DOHH2 (cell line): Measurements from ENCODE around the gene CLIC1.

Experiments
- H3F3A ChIP-seq: fragments of 200-600 bp; sonication (generic), shearing (Covaris generic); 2 replicates; pipeline ENCODE4 v1.6.0; 2016; ENCODE audit warnings: antibody characterized with exemption, mild to moderate bottlenecking; ENCODE audit not compliant: control insufficient read depth, insufficient read depth
- H3K27ac ChIP-seq: fragments of 200-600 bp; sonication (generic); 2 replicates; pipeline ENCODE4 v1.5.1; 2014; ENCODE audit warnings: low read depth, mild to moderate bottlenecking, low read length, moderate library complexity
- H3K27me3 ChIP-seq: fragments of 200-600 bp; sonication (generic); 2 replicates; pipeline ENCODE4 v1.6.1; 2014; ENCODE audit warnings: mild to moderate bottlenecking, low read length, mixed read lengths; ENCODE audit not compliant: control insufficient read depth
- H3K36me3 ChIP-seq: fragments of 200-600 bp; sonication (generic); 2 replicates; pipeline ENCODE4 v1.6.1; 2014; ENCODE audit warnings: mild to moderate bottlenecking, low read length, moderate library complexity, mixed read lengths; ENCODE audit not compliant: control insufficient read depth
- H3K4me1 ChIP-seq: fragments of 200-600 bp; sonication (generic); 2 replicates; pipeline ENCODE4 v1.6.1; 2014; ENCODE audit warnings: mild to moderate bottlenecking, low read length, mixed read lengths; ENCODE audit not compliant: control insufficient read depth
- H3K4me2 ChIP-seq: fragments of 200-600 bp; sonication (generic); 2 replicates; pipeline ENCODE4 v1.6.0; 2014; ENCODE audit warnings: mild to moderate bottlenecking, low read length, moderate library complexity
- H3K4me3 ChIP-seq: fragments of 200-600 bp; sonication (generic); 2 replicates; pipeline ENCODE4 v1.5.1; 2014; ENCODE audit warnings: mild to moderate bottlenecking, low read length, mixed read lengths
- H3K79me2 ChIP-seq: fragments of 200-600 bp; sonication (generic); 2 replicates; pipeline ENCODE4 v1.6.1; 2014; ENCODE audit warnings: mild to moderate bottlenecking, low read length, mixed read lengths; ENCODE audit not compliant: control insufficient read depth
- H3K9me2 ChIP-seq: fragments of 200-600 bp; sonication (generic); replicated peaks from 2 replicates; pipeline ENCODE4 v1.6.1; 2014; ENCODE audit warnings: mild to moderate bottlenecking, low read length, mixed read lengths; ENCODE audit not compliant: control insufficient read depth
- H3K9me3 ChIP-seq: fragments of 200-600 bp; sonication (generic); 2 replicates; pipeline ENCODE4 v1.6.1; 2014; ENCODE audit warnings: antibody characterized with exemption, low read length, mixed read lengths; ENCODE audit not compliant: control insufficient read depth, insufficient read depth
- H4K20me1 ChIP-seq: fragments of 200-600 bp; sonication (generic); 2 replicates; pipeline ENCODE4 v1.6.0; 2014; ENCODE audit warnings: low read depth, mild to moderate bottlenecking, antibody characterized with exemption, low read length, moderate library complexity; ENCODE audit not compliant: control insufficient read depth, insufficient read depth
- CTCF ChIP-seq: fragments of 200-600 bp; sonication (generic); IDR thresholded peaks from one replicate; pipeline ENCODE4 v1.5.1; 2014; ENCODE audit warnings: antibody characterized with exemption, mild to moderate bottlenecking, low read depth, low read length; ENCODE audit not compliant: poor library complexity, severe bottlenecking
- EZH2phosphoT487 ChIP-seq: fragments of 200-600 bp; sonication (generic); IDR thresholded peaks from 2 replicates; pipeline ENCODE4 v1.6.1; 2017; ENCODE audit warnings: borderline replicate concordance, mild to moderate bottlenecking, antibody characterized with exemption, low read length, moderate library complexity, mixed read lengths

The CLIC1 gene

GRCh38 chr6:31708224-31708623, 28.1 kb downstream of the CLIC1 start:
- peaks cover 34% of the 10 kb centered on the region for H3K27me3 ChIP-seq
- H3F3A ChIP-seq: peaks cover 6% of the 10 kb centered on the region
- TF ChIP-seq EZH2phosphoT487 (no peak), CTCF (no peak)
- no peaks in the 10 kb centered on the region for H3K36me3 ChIP-seq
- no peak overlapping the region for H3K27ac ChIP-seq
- no peaks in the 10 kb centered on the region for H4K20me1 ChIP-seq
- H3K4me2 ChIP-seq: no peak overlapping the region
- H3K9me3 ChIP-seq: no peaks in the 10 kb centered on the region
- H3K9me2 ChIP-seq: no peaks in the 10 kb centered on the region
- H3K4me1 ChIP-seq: peaks cover 12% of the 10 kb centered on the region
- H3K79me2 ChIP-seq: no peaks in the 10 kb centered on the region
- no peak overlapping the region for H3K4me3 ChIP-seq

- H3K79me2 ChIP-seq: peaks cover 1% of the 10 kb centered on the region
- TF ChIP-seq CTCF (no peak), EZH2phosphoT487 (no peak)
- peaks cover 6% of the 10 kb centered on the region for H3F3A ChIP-seq
- peaks cover 12% of the 10 kb centered on the region for H3K4me1 ChIP-seq
- no peaks in the 10 kb centered on the region for H3K36me3 ChIP-seq
- H3K27me3 ChIP-seq: peaks cover 29% of the 10 kb centered on the region
- no peaks in the 10 kb centered on the region for H4K20me1 ChIP-seq
- no peak overlapping the region for H3K27ac ChIP-seq
- no peaks in the 10 kb centered on the region for H3K9me3 ChIP-seq
- H3K4me3 ChIP-seq: no peak overlapping the region
- no peak overlapping the region for H3K4me2 ChIP-seq
- H3K9me2 ChIP-seq: no peaks in the 10 kb centered on the region
Measured at GRCh38 chr6:31707701-31708100, 28.6 kb downstream of the CLIC1 start.

GRCh38 chr6:31706599-31706998, 29.7 kb downstream of the CLIC1 start, which contains the start of gene LY6G6F:
TSS of gene LY6G6F (plus strand) at chr6:31706866. CDS start at chr6:31706907, 41 bp downstream.
- Histone ChIP-seq H3K9me2 (no peaks in the 10 kb centered on the region), H3K4me2 (no peak within 1 kb of the TSS), H3K4me1 (peaks cover 19% of the 10 kb centered on the region), H3K4me3 (no peak within 1 kb of the TSS), H3F3A (peaks cover 6% of the 10 kb centered on the region), H3K79me2 (peaks cover 12% of the 10 kb centered on the region), H4K20me1 (0 out of 2 replicates have a peak, but pooled peaks cover 3% of the 10 kb centered on the region), H3K27ac (no peak within 1 kb of the TSS), H3K36me3 (no peaks in the 10 kb centered on the region), H3K9me3 (no peaks in the 10 kb centered on the region), H3K27me3 (peaks cover 18% of the 10 kb centered on the region)
- TF ChIP-seq CTCF (no peak), EZH2phosphoT487 (no peak)
